GM18499 (cell line): ENCODE data around the gene CBX2.
"Not testable (repeated sequence)": the region's sequence is repeated elsewhere in the genome, so short reads cannot be mapped to it uniquely, and the experiment has no call there.

ENCODE experiments used
- ATAC-seq: cut with Tn5 transposase; IDR thresholded peaks from one replicate; pipeline ENCODE4 v1.9.1; 2021; ENCODE audit warnings: moderate number of reproducible peaks; ENCODE audit not compliant: insufficient read depth, unreplicated experiment

Gene CBX2

GRCh38 chr17:79765708-79766107 lies 12.2 kb upstream of the CBX2 start:
- ATAC-seq = no peak

GRCh38 chr17:79769570-79770506 lies 8.1 kb upstream of the CBX2 start:
- no peak for ATAC-seq

- ATAC-seq = no peak
Measured at GRCh38 chr17:79771276-79771675, 6.7 kb upstream of the CBX2 start.

GRCh38 chr17:79772726-79773125 lies 5.2 kb upstream of the CBX2 start:
- ATAC-seq = not testable (repeated sequence)

GRCh38 chr17:79774561-79774975 lies 3.4 kb upstream of the CBX2 start:
- no peak for ATAC-seq

GRCh38 chr17:79775632-79776031 lies 2.3 kb upstream of the CBX2 start:
- ATAC-seq = no peak

GRCh38 chr17:79776376-79777119 lies 1.4 kb upstream of the CBX2 start:
- no peak for ATAC-seq

GRCh38 chr17:79777120-79777893 lies 641 bp upstream of the CBX2 start:
- no peak for ATAC-seq

GRCh38 chr17:79778504-79779083 lies 646 bp downstream of the CBX2 start:
- ATAC-seq = no peak

GRCh38 chr17:79779084-79779529 lies 1.2 kb downstream of the CBX2 start:
- no peak for ATAC-seq

GRCh38 chr17:79779661-79780365 lies 1.9 kb downstream of the CBX2 start:
- no peak for ATAC-seq

- no peak for ATAC-seq
Measured at GRCh38 chr17:79781012-79781650, 3.2 kb downstream of the CBX2 start.

GRCh38 chr17:79781736-79782575 lies 4.0 kb downstream of the CBX2 start:
- no peak for ATAC-seq

GRCh38 chr17:79783891-79784290 lies 5.9 kb downstream of the CBX2 start:
- ATAC-seq = no peak

- no peak for ATAC-seq
Measured at GRCh38 chr17:79784353-79785016, 6.5 kb downstream of the CBX2 start.

GRCh38 chr17:79785017-79785899 lies 7.3 kb downstream of the CBX2 start:
- ATAC-seq = no peak
